SK-N-SH (cell line): Measurements from ENCODE around the gene MAP4K4. TPM values are rescaled to one million over a fixed set of nuclear protein-coding genes. Genes with fewer than 3 reads are reported as not detected.

Source experiments
- CTCF ChIA-PET: fragments of 300-600, 350-600 bp; formaldehyde crosslinking; extraction: SDS; loops from one replicate; lab custom pipeline; 2021; lab: Yijun Ruan, JAX
- POLR2A ChIA-PET: fragments of 350-600 bp; sonication (Branson Sonifier 250); formaldehyde crosslinking; extraction: SDS; loops from one replicate; lab custom pipeline; 2020; ENCODE audit warnings: antibody characterized with exemption, inconsistent platforms; lab: Yijun Ruan, JAX
- DNase-seq: peaks from one replicate; pipeline ENCODE4 v3.0.0; 2012
- H2AFZ ChIP-seq: fragments of 200-600 bp; sonication (generic); 2 replicates; pipeline ENCODE4 v1.8.1; 2016; ENCODE audit warnings: antibody characterized with exemption, mild to moderate bottlenecking, low read depth
- H3F3A ChIP-seq: fragments of 200-600 bp; sonication (generic); replicated peaks from 2 replicates; pipeline ENCODE3; 2016; ENCODE audit warnings: antibody characterized with exemption, mild to moderate bottlenecking; ENCODE audit not compliant: insufficient read depth
- H3K27ac ChIP-seq, 2 experiments: fragments of 200-500 bp in 1 of 2; fragments of 200-600 bp in 1 of 2; sonication (Bioruptor generic) in 1 of 2; sonication (generic), shearing (Covaris generic) in 1 of 2; 2 replicates each; pipeline versions ENCODE4 v1.5.1 to v1.6.1; 2014 to 2016; ENCODE audit warnings: low read depth in 2 of 2, inconsistent platforms in 1 of 2, low read length in 1 of 2, mild to moderate bottlenecking in 1 of 2, mixed read lengths in 1 of 2
- H3K27me3 ChIP-seq: fragments of 200-600 bp; sonication (generic), shearing (Covaris generic); 2 replicates; pipeline ENCODE4 v1.6.1; 2016; ENCODE audit warnings: mixed run types; ENCODE audit not compliant: insufficient read depth
- H3K36me3 ChIP-seq, 2 experiments: fragments of 200-500 bp in 1 of 2; fragments of 200-600 bp in 1 of 2; sonication (Bioruptor generic) in 1 of 2; sonication (generic) in 1 of 2; replicated peaks in 1 of 2; 2 replicates each; pipeline versions ENCODE3 to v1.5.1; 2014 to 2016; ENCODE audit warnings: low read length in 1 of 2, mild to moderate bottlenecking in 1 of 2; ENCODE audit not compliant: insufficient read depth in 2 of 2, control insufficient read depth in 1 of 2
- H3K4me1 ChIP-seq, 2 experiments: fragments of 200-500 bp in 1 of 2; fragments of 200-600 bp in 1 of 2; sonication (Bioruptor generic) in 1 of 2; sonication (generic), shearing (Covaris generic) in 1 of 2; 2 replicates each; pipeline versions ENCODE4 v1.5.1 to v1.6.1; 2014 to 2016; ENCODE audit warnings: low read depth in 1 of 2, low read length in 1 of 2, mixed run types in 1 of 2; ENCODE audit not compliant: insufficient read depth in 2 of 2, control insufficient read depth in 1 of 2
- H3K4me2 ChIP-seq: fragments of 200-600 bp; sonication (generic), shearing (Covaris generic); 2 replicates; pipeline ENCODE4 v1.6.1; 2017; ENCODE audit warnings: mixed run types
- H3K4me3 ChIP-seq, 2 experiments: fragments of 200-500 bp in 1 of 2; fragments of 200-600 bp in 1 of 2; sonication (Bioruptor generic) in 1 of 2; sonication (generic), shearing (Covaris generic) in 1 of 2; 2 replicates each; pipeline versions ENCODE4 v1.5.1 to v1.8.1; 2014 to 2016; ENCODE audit warnings: low read depth in 2 of 2, inconsistent platforms in 1 of 2, low read length in 1 of 2, mild to moderate bottlenecking in 1 of 2, mixed read lengths in 1 of 2, moderate library complexity in 1 of 2
- H3K79me2 ChIP-seq: fragments of 200-600 bp; sonication (generic); 2 replicates; pipeline ENCODE4 v1.8.1; 2017; ENCODE audit warnings: mild to moderate bottlenecking; ENCODE audit not compliant: insufficient read depth
- H3K9ac ChIP-seq: fragments of 200-600 bp; sonication (generic); 2 replicates; pipeline ENCODE4 v1.6.1; 2017; ENCODE audit warnings: mixed run types
- H3K9me2 ChIP-seq: fragments of 200-600 bp; sonication (generic); 2 replicates; pipeline ENCODE4 v1.6.1; 2017; ENCODE audit warnings: mixed run types
- H3K9me3 ChIP-seq: fragments of 200-600 bp; sonication (generic); 2 replicates; pipeline ENCODE4 v1.6.1; 2017; ENCODE audit warnings: mixed run types, mild to moderate bottlenecking, moderate library complexity
- H4K20me1 ChIP-seq: fragments of 200-600 bp; sonication (generic); 2 replicates; pipeline ENCODE4 v1.6.1; 2017; ENCODE audit warnings: mild to moderate bottlenecking, mixed run types; ENCODE audit not compliant: insufficient read depth
- FOSL2 ChIP-seq: IDR thresholded peaks from 2 replicates; pipeline ENCODE4 v1.4.0; 2012; ENCODE audit warnings: low read depth, mild to moderate bottlenecking, moderate library complexity, borderline replicate concordance
- MEF2A ChIP-seq: IDR thresholded peaks from 2 replicates; pipeline ENCODE4 v1.4.0; 2012; ENCODE audit warnings: low read depth, borderline replicate concordance
- NFIC ChIP-seq: IDR thresholded peaks from 2 replicates; pipeline ENCODE4 v1.4.0; 2012; ENCODE audit warnings: borderline replicate concordance
- POLR2AphosphoS5 ChIP-seq: IDR thresholded peaks from 2 replicates; pipeline ENCODE4 v1.6.1; 2012; ENCODE audit warnings: low read depth, low read length
- RCOR1 ChIP-seq: fragments of 150-350 bp; IDR thresholded peaks from 2 replicates; pipeline ENCODE4 v1.6.1; 2017; ENCODE audit warnings: antibody characterized with exemption, low read length
- RFX5 ChIP-seq: IDR thresholded peaks from 2 replicates; pipeline ENCODE4 v1.6.1; 2012; ENCODE audit warnings: mild to moderate bottlenecking, improper control_type of control experiment, low read length
- SIN3A ChIP-seq: IDR thresholded peaks from 2 replicates; pipeline ENCODE4 v1.6.1; 2012; ENCODE audit warnings: low read depth, mild to moderate bottlenecking, low read length, moderate library complexity, borderline replicate concordance
- TEAD4 ChIP-seq: IDR thresholded peaks from 2 replicates; pipeline ENCODE4 v1.4.0; 2012; ENCODE audit warnings: mild to moderate bottlenecking, borderline replicate concordance; ENCODE audit not compliant: insufficient read depth
- YY1 ChIP-seq: IDR thresholded peaks from 2 replicates; pipeline ENCODE4 v1.4.0; 2012; ENCODE audit warnings: low read depth, mild to moderate bottlenecking
- WGBS: methylation state at CpG from one replicate; pipeline ENCODE4 v1.1.6; 2017; ENCODE audit warnings: low lambda C conversion rate; 5-methylcytosine and 5-hydroxymethylcytosine counted together
- polyA plus RNA-seq, 3 experiments: library from polyadenylated mRNA; depleted of rRNA; stranded (reverse); fragments of >200 nt; gene quantifications; 2 replicates each; pipeline ENCODE4 v1.2.3, GENCODE V29; 2012
- TF ChIP-seq, protein P1 (sequence below): fragments of 150-350 bp; IDR thresholded peaks from 2 replicates; pipeline ENCODE4 v1.6.1; 2017; ENCODE audit warnings: antibody characterized with exemption, low read length, low read depth, borderline replicate concordance
- TF ChIP-seq, protein P2 (sequence below): IDR thresholded peaks from 2 replicates; pipeline ENCODE4 v1.6.1; 2012; ENCODE audit warnings: mild to moderate bottlenecking, low read depth, low read length, moderate library complexity
- TF ChIP-seq, protein P3 (sequence below): IDR thresholded peaks from 2 replicates; pipeline ENCODE4 v1.4.0; 2012; ENCODE audit warnings: low read depth, borderline replicate concordance

Gene MAP4K4
- polyA plus RNA-seq, 1 of the 3 experiments (the other 2 are of a cell fraction): 72.9 TPM

DNA sequence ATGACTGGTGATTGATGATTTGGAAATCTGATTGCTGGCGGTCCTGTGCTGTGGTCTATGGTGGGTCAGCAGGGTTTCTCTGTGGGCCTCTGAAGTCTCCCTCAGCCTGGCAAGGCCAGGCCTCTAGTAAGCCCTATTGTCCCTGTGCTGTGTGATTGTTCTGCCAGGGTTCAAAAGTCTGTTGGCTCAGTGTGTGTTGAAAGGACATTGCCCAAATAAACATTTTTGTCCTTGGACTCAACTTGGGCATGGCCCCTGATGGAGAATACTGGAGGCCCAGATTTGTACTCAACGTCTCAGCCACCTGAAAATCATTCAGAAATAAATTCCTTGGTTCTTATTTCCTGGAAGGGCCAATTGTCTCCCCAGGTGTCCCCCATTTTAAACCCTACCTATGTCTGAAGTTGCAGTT is 74.4 kb downstream of the MAP4K4 start:
- WGBS: 94% methylated on average over 1 of the region's 2 CpGs
- H4K20me1 ChIP-seq: peaks cover 97% of the 10 kb centered on the region

More for the DNA sequence above, 74.4 kb downstream of the MAP4K4 start:
- POLR2A ChIA-PET: no interaction called here
- Histone ChIP-seq H3K27me3 (no peaks in the 10 kb centered on the region), H3K9me3 (no peaks in the 10 kb centered on the region), H2AFZ (no peak overlapping the region), H3K27ac (no peak overlapping the region), H3K79me2 (peaks cover 100% of the 10 kb centered on the region), H3K36me3 (no peaks in the 10 kb centered on the region), H3K9me2 (no peaks in the 10 kb centered on the region), H3F3A (peaks cover 16% of the 10 kb centered on the region), H3K4me1 (peaks cover 24 to 51% of the 10 kb centered on the region in 2 experiments), H3K9ac (no peak overlapping the region), H3K4me3 (no peak overlapping the region), H3K4me2 (no peak overlapping the region)
- CTCF ChIA-PET: interaction anchor here (1.1 to 5.5 kb wide), 5 partner anchors 9 to 66 kb away, joined by 3 to 53 read pairs (median 6); no protein-coding TSS in a partner anchor
- no peak for DNase-seq
- TF ChIP-seq, protein P1, sequence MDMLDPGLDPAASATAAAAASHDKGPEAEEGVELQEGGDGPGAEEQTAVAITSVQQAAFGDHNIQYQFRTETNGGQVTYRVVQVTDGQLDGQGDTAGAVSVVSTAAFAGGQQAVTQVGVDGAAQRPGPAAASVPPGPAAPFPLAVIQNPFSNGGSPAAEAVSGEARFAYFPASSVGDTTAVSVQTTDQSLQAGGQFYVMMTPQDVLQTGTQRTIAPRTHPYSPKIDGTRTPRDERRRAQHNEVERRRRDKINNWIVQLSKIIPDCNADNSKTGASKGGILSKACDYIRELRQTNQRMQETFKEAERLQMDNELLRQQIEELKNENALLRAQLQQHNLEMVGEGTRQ: no peak
- no peak for TF ChIP-seq NFIC
- TF ChIP-seq MEF2A: no peak
- no peak for TF ChIP-seq FOSL2
- no peak for TF ChIP-seq TEAD4
- TF ChIP-seq, protein P2, sequence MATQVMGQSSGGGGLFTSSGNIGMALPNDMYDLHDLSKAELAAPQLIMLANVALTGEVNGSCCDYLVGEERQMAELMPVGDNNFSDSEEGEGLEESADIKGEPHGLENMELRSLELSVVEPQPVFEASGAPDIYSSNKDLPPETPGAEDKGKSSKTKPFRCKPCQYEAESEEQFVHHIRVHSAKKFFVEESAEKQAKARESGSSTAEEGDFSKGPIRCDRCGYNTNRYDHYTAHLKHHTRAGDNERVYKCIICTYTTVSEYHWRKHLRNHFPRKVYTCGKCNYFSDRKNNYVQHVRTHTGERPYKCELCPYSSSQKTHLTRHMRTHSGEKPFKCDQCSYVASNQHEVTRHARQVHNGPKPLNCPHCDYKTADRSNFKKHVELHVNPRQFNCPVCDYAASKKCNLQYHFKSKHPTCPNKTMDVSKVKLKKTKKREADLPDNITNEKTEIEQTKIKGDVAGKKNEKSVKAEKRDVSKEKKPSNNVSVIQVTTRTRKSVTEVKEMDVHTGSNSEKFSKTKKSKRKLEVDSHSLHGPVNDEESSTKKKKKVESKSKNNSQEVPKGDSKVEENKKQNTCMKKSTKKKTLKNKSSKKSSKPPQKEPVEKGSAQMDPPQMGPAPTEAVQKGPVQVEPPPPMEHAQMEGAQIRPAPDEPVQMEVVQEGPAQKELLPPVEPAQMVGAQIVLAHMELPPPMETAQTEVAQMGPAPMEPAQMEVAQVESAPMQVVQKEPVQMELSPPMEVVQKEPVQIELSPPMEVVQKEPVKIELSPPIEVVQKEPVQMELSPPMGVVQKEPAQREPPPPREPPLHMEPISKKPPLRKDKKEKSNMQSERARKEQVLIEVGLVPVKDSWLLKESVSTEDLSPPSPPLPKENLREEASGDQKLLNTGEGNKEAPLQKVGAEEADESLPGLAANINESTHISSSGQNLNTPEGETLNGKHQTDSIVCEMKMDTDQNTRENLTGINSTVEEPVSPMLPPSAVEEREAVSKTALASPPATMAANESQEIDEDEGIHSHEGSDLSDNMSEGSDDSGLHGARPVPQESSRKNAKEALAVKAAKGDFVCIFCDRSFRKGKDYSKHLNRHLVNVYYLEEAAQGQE: no peak
- TF ChIP-seq, protein P3, sequence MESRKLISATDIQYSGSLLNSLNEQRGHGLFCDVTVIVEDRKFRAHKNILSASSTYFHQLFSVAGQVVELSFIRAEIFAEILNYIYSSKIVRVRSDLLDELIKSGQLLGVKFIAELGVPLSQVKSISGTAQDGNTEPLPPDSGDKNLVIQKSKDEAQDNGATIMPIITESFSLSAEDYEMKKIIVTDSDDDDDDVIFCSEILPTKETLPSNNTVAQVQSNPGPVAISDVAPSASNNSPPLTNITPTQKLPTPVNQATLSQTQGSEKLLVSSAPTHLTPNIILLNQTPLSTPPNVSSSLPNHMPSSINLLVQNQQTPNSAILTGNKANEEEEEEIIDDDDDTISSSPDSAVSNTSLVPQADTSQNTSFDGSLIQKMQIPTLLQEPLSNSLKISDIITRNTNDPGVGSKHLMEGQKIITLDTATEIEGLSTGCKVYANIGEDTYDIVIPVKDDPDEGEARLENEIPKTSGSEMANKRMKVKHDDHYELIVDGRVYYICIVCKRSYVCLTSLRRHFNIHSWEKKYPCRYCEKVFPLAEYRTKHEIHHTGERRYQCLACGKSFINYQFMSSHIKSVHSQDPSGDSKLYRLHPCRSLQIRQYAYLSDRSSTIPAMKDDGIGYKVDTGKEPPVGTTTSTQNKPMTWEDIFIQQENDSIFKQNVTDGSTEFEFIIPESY: no peak
- TF ChIP-seq YY1: no peak
- no peak for TF ChIP-seq RCOR1
- TF ChIP-seq SIN3A: no peak
- no peak for TF ChIP-seq RFX5
- TF ChIP-seq POLR2AphosphoS5: no peak
